NCI-H128 (cell line): ENCODE data around the gene OBP2B.
"Not testable (repeated sequence)": the region's sequence is repeated elsewhere in the genome, so short reads cannot be mapped to it uniquely, and the experiment has no call there.

ENCODE experiments used
- DNase-seq: peaks from one replicate; lab custom pipeline; 2025; ENCODE audit not compliant: unreplicated experiment; lab: John Stamatoyannopoulos, UW

The OBP2B gene

GRCh38 chr9:133202688-133203453 lies 6.2 kb downstream of the OBP2B start:
- no peak for DNase-seq

DNA sequence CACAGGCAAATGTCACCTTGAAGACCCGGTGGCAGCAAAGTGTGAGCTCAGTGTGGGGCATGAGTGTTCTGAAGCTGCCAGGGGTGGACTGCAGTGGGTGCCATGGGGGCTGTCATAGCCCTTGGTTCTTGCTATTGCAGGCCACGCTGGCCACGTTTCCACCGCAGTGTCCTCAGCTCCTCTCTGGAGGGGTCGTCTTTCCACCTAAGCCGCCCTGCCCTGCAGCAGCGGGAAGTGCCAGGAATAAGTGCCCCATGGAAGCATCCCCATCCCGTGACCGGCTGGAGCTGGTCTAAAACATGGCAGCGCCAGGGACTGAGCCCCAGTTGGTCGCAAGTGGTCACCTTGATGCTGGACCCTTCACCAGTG lies 6.9 kb downstream of the OBP2B start:
- DNase-seq: no peak

DNA sequence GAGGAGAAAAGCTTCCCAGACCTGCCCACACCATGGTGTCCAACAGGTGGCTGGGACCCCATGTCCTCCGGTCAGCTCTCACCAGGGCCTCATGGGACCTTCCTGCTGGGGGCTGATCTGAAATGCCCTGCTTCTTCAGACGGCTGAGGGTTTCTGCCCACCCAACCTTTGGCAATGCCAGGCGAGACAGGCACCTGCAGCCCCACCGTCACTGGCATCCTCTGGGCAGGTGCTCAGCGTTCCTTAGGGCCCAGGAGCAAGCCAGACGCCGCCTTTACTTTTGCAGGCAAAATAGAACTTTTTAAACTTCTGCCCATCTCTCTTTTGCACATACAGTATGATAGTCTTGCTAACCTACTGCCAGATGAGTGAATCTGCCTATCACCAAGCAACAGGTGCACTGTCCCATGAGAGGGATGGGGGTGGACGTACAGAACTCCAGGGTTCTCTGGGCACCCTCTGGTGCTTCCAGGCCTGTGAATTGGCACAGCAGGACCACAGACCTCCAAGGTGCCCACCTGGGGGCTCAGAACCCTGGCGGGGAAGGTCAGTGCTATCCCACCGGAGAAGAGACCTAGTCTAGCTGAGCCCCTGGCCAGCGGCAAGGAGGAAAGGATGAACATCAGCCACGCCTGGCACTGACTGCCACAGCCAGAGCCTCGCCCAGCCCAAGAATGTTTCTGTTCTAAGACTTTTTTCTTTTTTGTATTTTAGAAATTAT lies 7.5 kb downstream of the OBP2B start:
- no peak for DNase-seq

GRCh38 chr9:133200631-133201030 lies 8.4 kb downstream of the OBP2B start:
- no peak for DNase-seq

DNA sequence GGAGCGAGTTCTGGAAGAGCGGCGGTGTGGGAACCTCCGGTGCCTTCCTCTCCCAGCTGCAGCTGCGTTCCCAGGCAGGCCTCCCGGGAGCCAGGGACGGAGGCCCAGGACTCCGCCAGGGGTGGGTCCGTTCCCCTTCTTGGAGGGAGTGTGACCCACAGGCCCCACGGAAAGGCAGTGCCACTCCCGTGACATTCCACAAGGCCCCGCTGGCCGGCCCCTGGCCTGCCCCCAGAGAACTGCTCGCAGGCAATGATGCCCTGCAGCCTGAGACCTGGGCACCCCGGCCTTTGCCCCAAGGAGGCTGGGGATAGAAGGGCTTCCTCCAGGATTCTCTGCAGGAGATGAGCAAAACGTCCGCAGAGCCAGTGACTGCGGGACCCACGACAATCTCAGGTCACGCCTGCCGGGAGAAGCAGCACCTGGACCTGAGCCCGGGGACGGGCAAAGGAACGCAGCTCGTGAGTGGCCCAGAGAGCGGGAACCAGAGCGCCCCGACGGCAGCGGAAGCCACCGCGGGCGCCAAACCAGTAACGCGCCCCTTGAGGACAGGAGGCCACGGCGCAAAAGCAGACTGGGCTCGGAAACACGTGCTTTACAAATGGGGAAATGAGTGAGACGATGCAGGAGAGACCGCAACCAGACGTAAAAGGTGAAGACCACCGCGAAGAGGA lies 9.3 kb downstream of the OBP2B start:
- DNase-seq: no peak

- DNase-seq: no peak
Observed at GRCh38 chr9:133195029-133195428, 14.0 kb downstream of the OBP2B start.

DNA sequence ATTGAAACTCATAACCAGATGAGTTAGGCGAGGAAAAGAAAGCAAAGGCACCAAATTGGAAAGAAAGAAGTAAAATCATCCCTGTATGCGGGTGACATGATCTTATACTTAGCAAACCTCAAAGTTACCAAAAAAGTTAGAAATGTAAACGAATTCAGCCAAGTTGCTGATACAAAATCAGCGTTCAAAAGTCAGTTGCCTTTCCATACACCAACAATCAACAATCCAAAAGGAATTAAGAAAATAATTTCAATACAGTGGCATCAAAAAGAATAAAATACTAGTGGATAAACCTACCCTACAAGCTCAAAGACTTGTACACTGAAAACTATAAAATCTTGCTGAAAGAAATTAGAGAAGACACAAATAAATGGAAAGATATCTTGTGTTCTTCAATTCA lies 14.5 kb downstream of the OBP2B start:
- DNase-seq: no peak

DNA sequence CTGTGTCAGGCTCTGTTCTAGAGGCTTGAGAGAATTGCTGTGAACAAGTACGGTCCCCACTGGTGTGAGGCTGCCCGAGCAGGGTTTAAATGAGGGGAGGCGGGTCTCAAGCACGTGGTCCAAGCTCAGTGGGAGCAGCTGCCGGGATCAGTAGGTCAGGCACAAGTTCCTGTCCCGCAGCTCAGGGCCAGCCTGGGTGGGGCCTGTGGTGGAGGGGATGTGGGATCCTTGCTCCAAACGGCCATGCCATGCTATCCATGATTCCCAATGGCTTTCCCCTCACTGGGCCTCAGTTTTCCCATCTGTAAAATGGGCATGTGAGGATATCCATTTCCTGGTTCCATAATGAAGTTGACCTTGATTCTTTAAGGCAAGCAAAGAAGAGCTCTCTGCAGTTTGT lies 17.1 kb downstream of the OBP2B start:
- DNase-seq: no peak

DNA sequence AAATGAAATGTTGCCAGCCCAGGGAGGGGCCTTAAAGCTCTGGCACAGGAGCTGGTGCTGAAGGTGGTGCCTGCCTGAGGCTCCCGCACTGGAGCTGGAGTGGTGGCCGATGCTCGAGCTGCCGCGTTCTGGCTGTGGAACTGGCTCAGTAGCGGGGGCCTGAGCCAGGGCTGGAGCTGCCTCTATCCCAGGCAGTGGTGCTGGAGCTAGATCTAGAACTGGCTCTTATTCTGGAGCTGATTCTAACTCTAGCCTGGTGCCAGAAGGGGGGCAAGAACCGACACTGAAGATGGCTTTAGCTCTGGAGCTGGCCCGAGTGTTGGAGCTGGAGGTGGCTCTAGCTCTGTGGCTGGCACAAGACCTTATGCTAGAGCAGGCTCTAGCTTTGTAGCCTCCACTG lies 19.2 kb downstream of the OBP2B start:
- no peak for DNase-seq

GRCh38 chr9:133188843-133189180 lies 20.2 kb downstream of the OBP2B start:
- no peak for DNase-seq

GRCh38 chr9:133188006-133188842 lies 20.8 kb downstream of the OBP2B start:
- DNase-seq: peak; percentile 50

- no peak for DNase-seq
Observed at GRCh38 chr9:133187561-133188005, 21.5 kb downstream of the OBP2B start.

DNA sequence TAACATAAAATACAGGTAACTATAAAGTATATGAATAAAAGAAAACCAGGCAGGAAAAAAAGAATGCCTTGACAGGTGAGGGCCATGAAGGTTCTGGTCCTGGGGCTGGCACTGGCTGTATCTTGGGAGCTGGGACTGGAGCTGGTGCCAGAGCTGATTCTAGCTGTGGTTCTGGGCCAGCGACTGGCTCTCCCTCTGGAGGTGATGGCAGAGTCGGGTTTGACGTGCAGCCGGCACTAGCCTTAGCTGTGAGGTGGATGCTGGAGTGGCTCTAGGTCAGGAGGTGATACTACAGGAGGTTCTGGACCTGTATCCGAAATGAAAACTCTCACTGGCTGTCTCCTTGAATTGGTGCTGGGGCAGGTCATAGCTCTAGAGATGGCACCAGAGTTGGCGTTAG lies 22.3 kb downstream of the OBP2B start:
- DNase-seq: no peak

DNA sequence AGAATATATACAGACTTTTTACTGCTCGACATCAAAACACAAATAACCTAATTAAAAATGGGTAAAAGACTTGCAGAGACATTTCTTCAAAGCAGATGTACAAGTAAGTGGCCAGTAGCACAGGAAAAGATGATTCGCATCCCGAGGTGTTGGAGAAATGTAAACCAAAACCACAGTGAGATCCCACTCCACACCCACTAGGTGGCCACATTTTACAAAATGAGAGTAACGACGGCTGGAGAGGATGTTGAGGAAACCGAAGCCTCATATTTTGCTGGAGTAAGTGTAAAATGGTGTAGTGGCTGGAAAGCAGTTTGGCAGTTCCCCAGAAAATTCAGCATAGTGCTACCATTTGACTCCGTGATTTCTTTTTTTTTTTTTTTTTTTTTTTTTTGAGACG lies 24.1 kb downstream of the OBP2B start:
- DNase-seq: peak; percentile 64

DNA sequence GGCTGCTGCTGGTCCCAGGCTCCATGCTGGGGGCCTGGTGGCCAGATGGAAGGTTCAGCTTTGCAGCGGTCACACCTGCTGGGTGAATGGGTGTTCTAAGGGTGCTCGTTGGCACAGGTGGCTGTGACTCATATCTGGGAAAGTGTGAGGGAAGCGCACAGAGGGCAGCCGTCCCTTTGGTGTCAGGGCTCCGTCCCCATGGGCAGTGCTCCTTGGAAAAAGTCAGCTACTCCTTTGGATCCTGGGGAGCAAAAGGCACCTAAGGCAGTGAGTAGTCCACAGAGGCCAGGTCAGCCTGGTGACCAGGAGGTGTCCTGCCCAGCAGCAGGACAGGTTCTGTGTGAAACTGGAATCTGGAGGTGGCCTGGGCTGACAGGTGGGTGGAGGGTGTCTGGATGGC lies 26.9 kb downstream of the OBP2B start:
- DNase-seq: no peak

DNA sequence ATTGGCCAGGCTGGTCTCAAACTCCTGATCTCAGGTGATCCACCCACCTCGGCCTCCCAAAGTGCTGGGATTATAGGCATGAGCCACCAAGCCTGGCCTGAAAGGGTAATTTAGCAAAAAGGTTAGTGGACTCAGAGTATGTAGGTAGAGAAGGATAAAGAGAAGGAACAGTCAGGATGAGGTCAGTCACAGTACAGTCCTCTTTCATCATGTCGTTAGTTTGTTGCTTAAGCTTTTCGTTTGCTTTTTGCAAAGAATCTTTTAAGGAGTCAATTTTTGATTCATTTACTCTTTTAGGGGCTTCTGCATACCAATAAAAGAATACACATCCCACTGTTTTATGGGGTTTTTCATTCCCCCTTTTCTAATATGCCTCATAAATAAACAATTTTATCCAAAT lies 27.5 kb downstream of the OBP2B start:
- DNase-seq: no peak

GRCh38 chr9:133180953-133181352 lies 28.1 kb downstream of the OBP2B start:
- no peak for DNase-seq

DNA sequence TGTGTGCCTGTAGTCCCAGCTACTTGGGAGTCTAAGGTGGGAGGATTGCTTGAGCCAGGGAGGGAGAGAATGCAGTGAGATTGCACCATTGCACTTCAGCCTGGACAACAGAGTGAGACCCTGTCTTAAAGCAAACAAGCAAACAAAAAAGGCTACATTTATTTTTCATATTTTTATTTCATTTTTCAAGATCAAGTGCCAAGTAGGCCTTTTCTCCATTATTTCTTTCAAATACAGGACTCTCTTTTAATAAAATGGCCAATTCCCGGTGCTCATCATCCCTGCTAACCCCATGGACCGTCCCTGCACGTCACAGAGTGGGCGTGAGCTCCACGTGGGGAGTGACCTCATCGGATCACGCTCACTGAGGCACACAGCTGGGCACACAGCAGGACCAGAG lies 36.0 kb downstream of the OBP2B start:
- DNase-seq: no peak

- DNase-seq: no peak
Observed at GRCh38 chr9:133171161-133171961, 37.7 kb downstream of the OBP2B start.

- no peak for DNase-seq
Observed at GRCh38 chr9:133170716-133171115, 38.3 kb downstream of the OBP2B start.

- DNase-seq: not testable (repeated sequence)
Observed at GRCh38 chr9:133169687-133170086, 39.4 kb downstream of the OBP2B start.
